GM04503 (cell line): Measurements from ENCODE around the gene NHLRC4.
A peak's percentile ranks its signal among the peaks of the same experiment; 100 is the strongest.
"Not testable (repeated sequence)": the region's sequence is repeated elsewhere in the genome, so short reads cannot be mapped to it uniquely, and the experiment has no call there.

Experiments
- DNase-seq: peaks from one replicate; pipeline ENCODE4 v3.0.0-alpha.2; 2012; ENCODE audit warnings: low read depth

The NHLRC4 gene

GRCh38 chr16:583470-583814, 16.6 kb downstream of the NHLRC4 start:
- no peak for DNase-seq

- no peak for DNase-seq
Observed at GRCh38 chr16:583815-584591, 17.2 kb downstream of the NHLRC4 start.

- DNase-seq, result no peak
Observed at GRCh38 chr16:585351-585750, 18.5 kb downstream of the NHLRC4 start.

GRCh38 chr16:586047-586644, 19.3 kb downstream of the NHLRC4 start:
- no peak for DNase-seq

GRCh38 chr16:586645-587590, 20.1 kb downstream of the NHLRC4 start:
- DNase-seq, result no peak

GRCh38 chr16:588639-588888, 21.8 kb downstream of the NHLRC4 start:
- DNase-seq, result no peak

GRCh38 chr16:588889-589657, 22.3 kb downstream of the NHLRC4 start:
- peak; percentile 64 for DNase-seq

GRCh38 chr16:589658-590187, 22.9 kb downstream of the NHLRC4 start, which contains the start of gene RAB40C:
Gene RAB40C, plus strand, starts transcription at chr16:590066. Its CDS starts 226 bp downstream, at chr16:590292.
- peak; percentile 71 for DNase-seq

- no peak for DNase-seq
Observed at GRCh38 chr16:590188-590814, 23.5 kb downstream of the NHLRC4 start.

GRCh38 chr16:590815-591200, 24.0 kb downstream of the NHLRC4 start:
- no peak for DNase-seq

GRCh38 chr16:591231-591630, 24.4 kb downstream of the NHLRC4 start:
- DNase-seq, result no peak

- DNase-seq, result no peak
Observed at GRCh38 chr16:591892-592517, 25.2 kb downstream of the NHLRC4 start.

GRCh38 chr16:592518-593306, 25.9 kb downstream of the NHLRC4 start:
- no peak for DNase-seq

GRCh38 chr16:593406-593805, 26.6 kb downstream of the NHLRC4 start:
- DNase-seq, result no peak

GRCh38 chr16:593807-594206, 27.0 kb downstream of the NHLRC4 start:
- DNase-seq, result no peak

- no peak for DNase-seq
Observed at GRCh38 chr16:595094-595528, 28.3 kb downstream of the NHLRC4 start.

- no peak for DNase-seq
Observed at GRCh38 chr16:595942-596735, 29.3 kb downstream of the NHLRC4 start.

- no peak for DNase-seq
Observed at GRCh38 chr16:596736-597060, 29.9 kb downstream of the NHLRC4 start.

GRCh38 chr16:597655-598054, 30.9 kb downstream of the NHLRC4 start:
- DNase-seq, result not testable (repeated sequence)
